H7 (cell line): Measurements from ENCODE around the gene POLR3G. TPM values are rescaled to one million over a fixed set of nuclear protein-coding genes. Genes with fewer than 3 reads are reported as not detected.

Experiments used
- DNase-seq: peaks from one replicate; pipeline ENCODE4 v3.0.0; 2012
- H3K27me3 ChIP-seq: 2 replicates; pipeline ENCODE4 v1.6.0; 2011; ENCODE audit warnings: mild to moderate bottlenecking, low read length; ENCODE audit not compliant: control insufficient read depth, insufficient read depth
- H3K36me3 ChIP-seq: replicated peaks from 2 replicates; pipeline ENCODE4 v1.5.1; 2011; ENCODE audit warnings: low read length; ENCODE audit not compliant: control insufficient read depth, insufficient read depth
- H3K4me3 ChIP-seq: 2 replicates; pipeline ENCODE4 v1.5.1; 2011; ENCODE audit warnings: low read depth, mild to moderate bottlenecking, control low read depth, low read length, moderate library complexity; ENCODE audit not compliant: insufficient read depth
- total RNA-seq: library from RNA; depleted of rRNA; stranded (reverse); fragments of >200 nt; shearing (Covaris generic); gene quantifications from 2 replicates; pipeline ENCODE4 v1.2.3, GENCODE V29; 2014; rRNA removed

Gene POLR3G
- total RNA-seq = 126 and 169 TPM in 2 replicates

- DNase-seq = peak; percentile 92
- Histone ChIP-seq H3K36me3 (peaks cover 2% of the 10 kb centered on the region; the same call in 1 of the 2 replicates), H3K4me3 (peak within 1 kb of the TSS; percentile 81), H3K27me3 (no peaks in the 10 kb centered on the region)
Observed at GRCh38 chr5:90474235-90475107, at the start of gene POLR3G, which contains the start of gene MBLAC2. TSS of gene POLR3G (plus strand) at chr5:90474864. CDS start at chr5:90485568, 10,704 bp downstream. TSS of gene MBLAC2 (minus strand) at chr5:90474771. CDS start at chr5:90474292, 479 bp downstream.

GRCh38 chr5:90434116-90434714 is 40.4 kb upstream of the POLR3G start:
- no peaks in the 10 kb centered on the region for H3K36me3 ChIP-seq
- H3K4me3 ChIP-seq = no peak overlapping the region
- peak; percentile 19 for DNase-seq
- no peaks in the 10 kb centered on the region for H3K27me3 ChIP-seq

GRCh38 chr5:90437663-90438062 is 37.0 kb upstream of the POLR3G start:
- H3K36me3 ChIP-seq = no peaks in the 10 kb centered on the region

GRCh38 chr5:90438100-90438499 is 36.6 kb upstream of the POLR3G start:
- H3K4me3 ChIP-seq = no peak overlapping the region
- H3K36me3 ChIP-seq = no peaks in the 10 kb centered on the region
- no peak for DNase-seq
- H3K27me3 ChIP-seq = no peaks in the 10 kb centered on the region

More at GRCh38 chr5:90437663-90438062, 37.0 kb upstream of the POLR3G start:
- DNase-seq = no peak
- Histone ChIP-seq H3K27me3 (no peaks in the 10 kb centered on the region), H3K4me3 (no peak overlapping the region)

- DNase-seq = no peak
- Histone ChIP-seq H3K4me3 (no peak overlapping the region), H3K36me3 (no peaks in the 10 kb centered on the region), H3K27me3 (no peaks in the 10 kb centered on the region)
Observed at GRCh38 chr5:90440644-90441043, 34.0 kb upstream of the POLR3G start.

GRCh38 chr5:90446961-90447360 is 27.7 kb upstream of the POLR3G start:
- H3K27me3 ChIP-seq = no peaks in the 10 kb centered on the region
- no peak for DNase-seq
- no peaks in the 10 kb centered on the region for H3K36me3 ChIP-seq
- H3K4me3 ChIP-seq = no peak overlapping the region

- no peak for DNase-seq
- no peak overlapping the region for H3K4me3 ChIP-seq
- H3K27me3 ChIP-seq = no peaks in the 10 kb centered on the region
- H3K36me3 ChIP-seq = no peaks in the 10 kb centered on the region
Observed at GRCh38 chr5:90461288-90461687, 13.4 kb upstream of the POLR3G start.

GRCh38 chr5:90472783-90473395 is 1.8 kb upstream of the POLR3G start:
- DNase-seq = no peak
- Histone ChIP-seq H3K36me3 (no peaks in the 10 kb centered on the region), H3K27me3 (no peaks in the 10 kb centered on the region), H3K4me3 (peak overlapping the region; percentile 81)

- Histone ChIP-seq H3K27me3 (no peaks in the 10 kb centered on the region), H3K36me3 (no peaks in the 10 kb centered on the region), H3K4me3 (peak overlapping the region; percentile 81)
- peak; percentile 61 for DNase-seq
Observed at GRCh38 chr5:90473396-90474234, 1.0 kb upstream of the POLR3G start.

- peaks cover 2% of the 10 kb centered on the region; the same call in 1 of the 2 replicates for H3K36me3 ChIP-seq
Observed at GRCh38 chr5:90475436-90475980, 844 bp downstream of the POLR3G start.

GRCh38 chr5:90476391-90476790 is 1.7 kb downstream of the POLR3G start:
- Histone ChIP-seq H3K36me3 (peaks cover 2% of the 10 kb centered on the region; the same call in 1 of the 2 replicates), H3K4me3 (peak overlapping the region; percentile 81; the same call in 1 of the 2 replicates), H3K27me3 (no peaks in the 10 kb centered on the region)
- DNase-seq = no peak

More at GRCh38 chr5:90475436-90475980, 844 bp downstream of the POLR3G start:
- H3K4me3 ChIP-seq = peak overlapping the region; percentile 81
- DNase-seq = no peak
- no peaks in the 10 kb centered on the region for H3K27me3 ChIP-seq

GRCh38 chr5:90477073-90477472 is 2.4 kb downstream of the POLR3G start:
- H3K4me3 ChIP-seq = no peak overlapping the region; the same call in 1 of the 2 replicates
- DNase-seq = peak; percentile 58
- H3K36me3 ChIP-seq = peaks cover 2% of the 10 kb centered on the region; the same call in 1 of the 2 replicates
- no peaks in the 10 kb centered on the region for H3K27me3 ChIP-seq

- H3K27me3 ChIP-seq = no peaks in the 10 kb centered on the region
- H3K36me3 ChIP-seq = peaks cover 2% of the 10 kb centered on the region; the same call in 1 of the 2 replicates
- peak overlapping the region; percentile 9; the same call in 1 of the 2 replicates for H3K4me3 ChIP-seq
- no peak for DNase-seq
Observed at GRCh38 chr5:90477621-90478215, 3.1 kb downstream of the POLR3G start.
